HCT116 (cell line): Measurements from ENCODE around the gene MAGEH1.

ENCODE experiments used
- POLR2A ChIP-seq: IDR thresholded peaks from 2 replicates; pipeline ENCODE4 v1.7.0; 2011; ENCODE audit warnings: borderline replicate concordance; ENCODE audit not compliant: insufficient read depth, insufficient read length; ENCODE audit errors: extremely low read depth
- TF ChIP-seq, protein P1 (sequence below), 3 experiments: fragments of 200-600 bp in 1 of 3; sonication (generic) in 1 of 3; IDR thresholded peaks in 2 of 3; conservative IDR thresholded peaks in 1 of 3; 2 replicates each; pipeline ENCODE4 v1.5.1; 2012 to 2017; ENCODE audit warnings: low read depth in 2 of 3, low read length in 2 of 3, antibody characterized with exemption in 1 of 3, borderline replicate concordance in 1 of 3, control low read depth in 1 of 3, mild to moderate bottlenecking in 1 of 3, mixed read lengths in 1 of 3, mixed run types in 1 of 3, moderate library complexity in 1 of 3; ENCODE audit not compliant: insufficient read depth in 1 of 3

DNA sequence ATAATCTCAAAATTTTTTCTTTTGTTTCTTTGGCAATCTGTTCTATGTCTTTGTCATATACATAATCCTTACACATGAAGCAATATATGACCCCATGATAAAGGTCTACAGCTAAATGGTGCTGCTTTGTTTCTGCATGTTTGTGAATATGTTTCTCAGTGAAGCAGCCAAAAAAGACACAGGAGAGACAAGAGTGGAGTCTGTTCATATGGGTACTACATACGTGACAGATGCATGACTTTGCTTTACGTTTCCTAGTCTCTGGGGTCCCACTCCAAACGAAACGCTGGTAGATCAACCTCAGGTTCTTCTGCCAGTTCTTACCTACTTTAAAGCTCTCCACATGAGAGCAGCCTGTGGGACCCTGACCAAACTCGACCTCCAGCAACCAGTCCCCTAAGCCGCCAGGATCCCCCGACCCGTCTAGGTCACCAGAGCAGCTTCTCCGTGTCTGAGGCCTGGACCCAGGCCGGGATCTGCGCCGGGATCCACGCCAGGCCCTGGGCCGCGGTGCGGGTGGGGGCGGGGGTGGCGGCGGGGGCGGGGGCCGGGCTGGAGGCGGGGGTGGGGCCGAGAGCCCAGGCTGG lies 36.2 kb downstream of the MAGEH1 start:
- TF ChIP-seq, protein P1, sequence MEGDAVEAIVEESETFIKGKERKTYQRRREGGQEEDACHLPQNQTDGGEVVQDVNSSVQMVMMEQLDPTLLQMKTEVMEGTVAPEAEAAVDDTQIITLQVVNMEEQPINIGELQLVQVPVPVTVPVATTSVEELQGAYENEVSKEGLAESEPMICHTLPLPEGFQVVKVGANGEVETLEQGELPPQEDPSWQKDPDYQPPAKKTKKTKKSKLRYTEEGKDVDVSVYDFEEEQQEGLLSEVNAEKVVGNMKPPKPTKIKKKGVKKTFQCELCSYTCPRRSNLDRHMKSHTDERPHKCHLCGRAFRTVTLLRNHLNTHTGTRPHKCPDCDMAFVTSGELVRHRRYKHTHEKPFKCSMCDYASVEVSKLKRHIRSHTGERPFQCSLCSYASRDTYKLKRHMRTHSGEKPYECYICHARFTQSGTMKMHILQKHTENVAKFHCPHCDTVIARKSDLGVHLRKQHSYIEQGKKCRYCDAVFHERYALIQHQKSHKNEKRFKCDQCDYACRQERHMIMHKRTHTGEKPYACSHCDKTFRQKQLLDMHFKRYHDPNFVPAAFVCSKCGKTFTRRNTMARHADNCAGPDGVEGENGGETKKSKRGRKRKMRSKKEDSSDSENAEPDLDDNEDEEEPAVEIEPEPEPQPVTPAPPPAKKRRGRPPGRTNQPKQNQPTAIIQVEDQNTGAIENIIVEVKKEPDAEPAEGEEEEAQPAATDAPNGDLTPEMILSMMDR (IDR thresholded peaks at IDR 0.05 in 2 of 3, conservative IDR thresholded peaks at IDR 0.05 in 1 of 3; ENCODE audit: borderline replicate concordance in 1 of 3, insufficient read depth in 1 of 3, low read depth in 2 of 3, low read length in 2 of 3), result no peak
- TF ChIP-seq POLR2A, result no peak
